ENCODE data around the gene ASRGL1.

DNA sequence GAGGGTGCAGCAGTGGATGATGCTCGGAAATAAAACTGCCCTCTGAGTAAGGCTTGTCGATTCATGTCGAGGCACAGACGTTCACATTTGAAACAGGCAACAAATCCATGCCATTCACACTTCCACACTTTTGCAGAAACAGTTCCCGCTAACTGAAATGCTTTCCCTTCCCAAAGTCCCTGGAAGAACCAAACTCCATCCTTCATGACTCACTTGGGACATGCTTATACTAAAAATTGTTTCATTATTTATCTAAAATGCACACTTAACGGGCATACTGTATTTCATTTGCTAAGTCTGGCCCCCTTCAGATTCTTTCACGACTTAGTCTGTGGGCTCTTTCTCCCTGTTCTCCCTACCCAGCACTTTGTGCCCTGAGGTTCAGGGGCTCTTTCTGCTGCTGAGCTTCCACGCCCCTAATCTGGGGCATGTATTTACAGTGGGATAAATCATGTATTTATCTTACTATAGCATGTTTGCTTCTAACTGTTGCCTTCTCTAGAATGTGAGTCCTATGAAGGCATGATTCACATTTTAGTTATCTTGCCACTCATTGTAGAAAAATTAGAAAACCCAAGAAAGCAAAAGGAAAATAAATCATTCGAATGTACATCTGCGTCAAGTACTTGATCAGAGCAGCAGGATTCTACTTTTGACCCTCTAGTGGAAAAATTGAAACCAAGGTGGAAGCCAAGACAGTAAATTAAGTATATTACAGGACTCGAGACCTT is 94.1 kb downstream of the ASRGL1 start:
- TF ChIP-seq STAT6 (CRISPR knock-in tag; conservative IDR thresholded peaks at IDR 0.05; ENCODE audit: low read depth) (no peak), CTCF (IDR thresholded peaks at IDR 0.05) (no peak), FOXP1 (CRISPR knock-in tag; IDR thresholded peaks at IDR 0.05; ENCODE audit: borderline replicate concordance) (no peak), USF2 (CRISPR knock-in tag; IDR thresholded peaks at IDR 0.05) (no peak), HMGA2 (CRISPR knock-in tag; IDR thresholded peaks at IDR 0.05) (no peak), TEAD4 (CRISPR knock-in tag; IDR thresholded peaks at IDR 0.05) (no peak), NR2C2 (CRISPR knock-in tag; IDR thresholded peaks at IDR 0.05) (no peak)
- TF ChIP-seq, protein P1, sequence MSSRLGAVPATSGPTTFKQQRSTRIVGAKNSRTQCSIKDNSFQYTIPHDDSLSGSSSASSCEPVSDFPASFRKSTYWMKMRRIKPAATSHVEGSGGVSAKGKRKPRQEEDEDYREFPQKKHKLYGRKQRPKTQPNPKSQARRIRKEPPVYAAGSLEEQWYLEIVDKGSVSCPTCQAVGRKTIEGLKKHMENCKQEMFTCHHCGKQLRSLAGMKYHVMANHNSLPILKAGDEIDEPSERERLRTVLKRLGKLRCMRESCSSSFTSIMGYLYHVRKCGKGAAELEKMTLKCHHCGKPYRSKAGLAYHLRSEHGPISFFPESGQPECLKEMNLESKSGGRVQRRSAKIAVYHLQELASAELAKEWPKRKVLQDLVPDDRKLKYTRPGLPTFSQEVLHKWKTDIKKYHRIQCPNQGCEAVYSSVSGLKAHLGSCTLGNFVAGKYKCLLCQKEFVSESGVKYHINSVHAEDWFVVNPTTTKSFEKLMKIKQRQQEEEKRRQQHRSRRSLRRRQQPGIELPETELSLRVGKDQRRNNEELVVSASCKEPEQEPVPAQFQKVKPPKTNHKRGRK (CRISPR knock-in tag; IDR thresholded peaks at IDR 0.05; ENCODE audit: borderline replicate concordance), result no peak
- TF ChIP-seq, protein P2, sequence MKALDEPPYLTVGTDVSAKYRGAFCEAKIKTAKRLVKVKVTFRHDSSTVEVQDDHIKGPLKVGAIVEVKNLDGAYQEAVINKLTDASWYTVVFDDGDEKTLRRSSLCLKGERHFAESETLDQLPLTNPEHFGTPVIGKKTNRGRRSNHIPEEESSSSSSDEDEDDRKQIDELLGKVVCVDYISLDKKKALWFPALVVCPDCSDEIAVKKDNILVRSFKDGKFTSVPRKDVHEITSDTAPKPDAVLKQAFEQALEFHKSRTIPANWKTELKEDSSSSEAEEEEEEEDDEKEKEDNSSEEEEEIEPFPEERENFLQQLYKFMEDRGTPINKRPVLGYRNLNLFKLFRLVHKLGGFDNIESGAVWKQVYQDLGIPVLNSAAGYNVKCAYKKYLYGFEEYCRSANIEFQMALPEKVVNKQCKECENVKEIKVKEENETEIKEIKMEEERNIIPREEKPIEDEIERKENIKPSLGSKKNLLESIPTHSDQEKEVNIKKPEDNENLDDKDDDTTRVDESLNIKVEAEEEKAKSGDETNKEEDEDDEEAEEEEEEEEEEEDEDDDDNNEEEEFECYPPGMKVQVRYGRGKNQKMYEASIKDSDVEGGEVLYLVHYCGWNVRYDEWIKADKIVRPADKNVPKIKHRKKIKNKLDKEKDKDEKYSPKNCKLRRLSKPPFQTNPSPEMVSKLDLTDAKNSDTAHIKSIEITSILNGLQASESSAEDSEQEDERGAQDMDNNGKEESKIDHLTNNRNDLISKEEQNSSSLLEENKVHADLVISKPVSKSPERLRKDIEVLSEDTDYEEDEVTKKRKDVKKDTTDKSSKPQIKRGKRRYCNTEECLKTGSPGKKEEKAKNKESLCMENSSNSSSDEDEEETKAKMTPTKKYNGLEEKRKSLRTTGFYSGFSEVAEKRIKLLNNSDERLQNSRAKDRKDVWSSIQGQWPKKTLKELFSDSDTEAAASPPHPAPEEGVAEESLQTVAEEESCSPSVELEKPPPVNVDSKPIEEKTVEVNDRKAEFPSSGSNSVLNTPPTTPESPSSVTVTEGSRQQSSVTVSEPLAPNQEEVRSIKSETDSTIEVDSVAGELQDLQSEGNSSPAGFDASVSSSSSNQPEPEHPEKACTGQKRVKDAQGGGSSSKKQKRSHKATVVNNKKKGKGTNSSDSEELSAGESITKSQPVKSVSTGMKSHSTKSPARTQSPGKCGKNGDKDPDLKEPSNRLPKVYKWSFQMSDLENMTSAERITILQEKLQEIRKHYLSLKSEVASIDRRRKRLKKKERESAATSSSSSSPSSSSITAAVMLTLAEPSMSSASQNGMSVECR (CRISPR knock-in tag; IDR thresholded peaks at IDR 0.05; ENCODE audit: borderline replicate concordance), result no peak

All from WTC11 (cell line).